Measurements from ENCODE around the gene FBXO42. TPM values are rescaled to one million over a fixed set of nuclear protein-coding genes. Genes with fewer than 3 reads are reported as not detected.

The FBXO42 gene
- total and polyA plus RNA-seq, 2 of the 8 experiments (the other 6 are each of a cell fraction or from before 2014, with no cell fraction given), result 15.1 to 17.0 TPM

GRCh38 chr1:16252912-16253311 is 99.4 kb downstream of the FBXO42 start:
- Histone ChIP-seq H2AFZ (ENCODE audit: low read length) (no peak overlapping the region), H3K79me2 (ENCODE audit: control insufficient read depth in 1 of 2, insufficient read depth in 2 of 2, low read length in 2 of 2) (no peaks in the 10 kb centered on the region), H3K4me3 (ENCODE audit: extremely low read depth in 1 of 4, insufficient read depth in 2 of 4, low read depth in 3 of 4, low read length in 4 of 4) (no peak overlapping the region), H3K56ac (replicated peaks; ENCODE audit: insufficient read length, low read depth, low read length) (no peak overlapping the region), H3K27me3 (replicated peaks in 1 of 4; ENCODE audit: control insufficient read depth in 3 of 4, extremely low read depth in 1 of 4, insufficient read depth in 3 of 4, low read length in 3 of 4) (no peaks in the 10 kb centered on the region), H3K4me2 (ENCODE audit: insufficient read depth in 1 of 2, low read depth in 2 of 2, low read length in 2 of 2) (no peak overlapping the region), H3K27ac (ENCODE audit: low read depth, low read length) (no peak overlapping the region), H3K9me3 (ENCODE audit: insufficient read depth in 2 of 2, low read depth in 1 of 2, low read length in 1 of 2) (no peaks in the 10 kb centered on the region), H2BK15ac (ENCODE audit: low read length) (no peak overlapping the region), H2BK12ac (ENCODE audit: low read depth, low read length) (no peak overlapping the region), H3K4ac (replicated peaks; ENCODE audit: insufficient read length, low read depth, low read length) (no peak overlapping the region), H3K79me1 (ENCODE audit: low read depth, low read length) (no peaks in the 10 kb centered on the region), H3K23ac (ENCODE audit: insufficient read length) (no peak overlapping the region), H4K91ac (replicated peaks; ENCODE audit: insufficient read length, low read length) (no peak overlapping the region), H3K18ac (ENCODE audit: extremely low read depth, low read length) (no peak overlapping the region), H2BK5ac (ENCODE audit: low read depth, low read length) (no peak overlapping the region), H2BK120ac (replicated peaks; ENCODE audit: low read depth, low read length) (no peak overlapping the region), H2AK5ac (ENCODE audit: low read depth, low read length) (no peak overlapping the region), H2BK20ac (ENCODE audit: low read length) (no peak overlapping the region), H3K23me2 (ENCODE audit: low read depth, low read length) (no peaks in the 10 kb centered on the region), H4K5ac (ENCODE audit: insufficient read length, low read depth, low read length) (no peak overlapping the region), H3K9ac (replicated peaks in 1 of 4; ENCODE audit: extremely low read depth in 1 of 4, low read depth in 3 of 4, low read length in 3 of 4) (no peak overlapping the region), H3K36me3 (ENCODE audit: control insufficient read depth in 2 of 4, insufficient read depth in 4 of 4, low read length in 3 of 4) (peaks cover 2 to 18% (median 16%) of the 10 kb centered on the region in 4 experiments; a peak in 6 of 8 replicates), H4K8ac (ENCODE audit: extremely low read depth, insufficient read depth, low read length) (no peak overlapping the region), H3K4me1 (replicated peaks in 1 of 4; ENCODE audit: control insufficient read depth in 3 of 4, insufficient read depth in 4 of 4, low read length in 3 of 4) (no peaks in the 10 kb centered on the region), H3K14ac (ENCODE audit: insufficient read length) (no peak overlapping the region), H4K20me1 (replicated peaks in 1 of 2; ENCODE audit: control insufficient read depth in 1 of 2, insufficient read depth in 2 of 2, low read length in 2 of 2) (peaks cover 0 to 1% of the 10 kb centered on the region in 2 experiments)
- TF ChIP-seq NANOG (IDR thresholded peaks at IDR 0.05; ENCODE audit: insufficient read depth, low read depth, low read length, poor library complexity, severe bottlenecking), result no peak
- TF ChIP-seq SAP30 (IDR thresholded peaks at IDR 0.05; ENCODE audit: insufficient read depth, insufficient replicate concordance, low read length), result no peak
- no peak for TF ChIP-seq TEAD4 (IDR thresholded peaks at IDR 0.05; ENCODE audit: low read depth, low read length)
- no peak for TF ChIP-seq BCL11A (IDR thresholded peaks at IDR 0.05; ENCODE audit: low read depth in 2 of 2, low read length in 2 of 2)
- TF ChIP-seq SP4 (IDR thresholded peaks at IDR 0.05; ENCODE audit: low read length), result no peak
- TF ChIP-seq RBBP5 (IDR thresholded peaks at IDR 0.05; ENCODE audit: borderline replicate concordance, low read depth, low read length), result no peak
- TF ChIP-seq GTF2F1 (IDR thresholded peaks at IDR 0.05; ENCODE audit: borderline replicate concordance, low read depth, low read length), result no peak
- no peak for TF ChIP-seq CREB1 (IDR thresholded peaks at IDR 0.05)
- no peak for TF ChIP-seq CBX8 (IDR thresholded peaks at IDR 0.05; ENCODE audit: borderline replicate concordance, low read depth, low read length)
- no peak for TF ChIP-seq TCF12 (IDR thresholded peaks at IDR 0.05; ENCODE audit: low read depth, low read length)
- 93% methylated on average over 2 of the region's 2 CpGs; no CpG with 5 or more reads in 1 of the 2 experiments for WGBS, 2 experiments (ENCODE audit: extremely low coverage in 1 of 2, insufficient coverage in 1 of 2, insufficient read length in 1 of 2, insufficient replicate concordance in 2 of 2, low coverage in 1 of 2, low lambda C conversion rate in 2 of 2, missing lambda C conversion rate in 1 of 2)
- no peak for DNase-seq (ENCODE audit: low read depth in 1 of 2, low spot score in 2 of 2)
- POLR2A ChIA-PET (ENCODE audit: partially characterized antibody), result no interaction called here
- FAIRE-seq, result no peak
- CTCF ChIA-PET (ENCODE audit: partially characterized antibody), result interaction anchor here (2.0 kb wide), 1 partner anchor 8 kb away, joined by 6 read pairs; no protein-coding TSS in a partner anchor
